GM18526 (cell line): ENCODE data around the gene ZSCAN10.

ENCODE experiments used
- POLR2A ChIP-seq: IDR thresholded peaks from 3 replicates; pipeline ENCODE4 v1.6.1; 2011; ENCODE audit not compliant: insufficient read length; ENCODE audit errors: extremely low read depth

Gene ZSCAN10

DNA sequence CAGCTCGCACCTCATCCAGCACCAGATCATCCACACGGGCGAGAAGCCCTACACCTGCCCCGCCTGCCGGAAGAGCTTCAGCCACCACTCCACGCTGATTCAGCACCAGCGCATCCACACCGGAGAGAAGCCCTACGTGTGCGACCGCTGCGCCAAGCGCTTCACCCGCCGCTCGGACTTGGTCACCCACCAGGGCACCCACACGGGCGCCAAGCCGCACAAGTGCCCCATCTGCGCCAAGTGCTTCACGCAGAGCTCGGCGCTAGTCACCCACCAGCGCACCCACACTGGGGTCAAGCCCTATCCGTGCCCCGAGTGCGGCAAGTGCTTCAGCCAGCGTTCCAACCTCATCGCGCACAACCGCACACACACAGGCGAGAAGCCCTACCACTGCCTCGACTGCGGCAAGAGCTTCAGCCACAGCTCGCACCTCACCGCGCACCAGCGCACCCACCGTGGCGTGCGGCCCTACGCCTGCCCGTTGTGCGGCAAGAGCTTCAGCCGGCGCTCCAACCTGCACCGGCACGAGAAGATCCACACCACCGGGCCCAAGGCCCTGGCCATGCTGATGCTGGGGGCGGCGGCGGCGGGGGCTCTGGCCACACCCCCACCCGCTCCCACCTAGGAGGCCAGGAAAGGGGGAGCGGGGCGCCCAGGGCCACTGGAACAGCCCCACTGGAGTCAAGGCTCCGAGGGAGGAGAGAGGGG is 20.8 kb upstream of the ZSCAN10 start:
- TF ChIP-seq POLR2A = no peak

DNA sequence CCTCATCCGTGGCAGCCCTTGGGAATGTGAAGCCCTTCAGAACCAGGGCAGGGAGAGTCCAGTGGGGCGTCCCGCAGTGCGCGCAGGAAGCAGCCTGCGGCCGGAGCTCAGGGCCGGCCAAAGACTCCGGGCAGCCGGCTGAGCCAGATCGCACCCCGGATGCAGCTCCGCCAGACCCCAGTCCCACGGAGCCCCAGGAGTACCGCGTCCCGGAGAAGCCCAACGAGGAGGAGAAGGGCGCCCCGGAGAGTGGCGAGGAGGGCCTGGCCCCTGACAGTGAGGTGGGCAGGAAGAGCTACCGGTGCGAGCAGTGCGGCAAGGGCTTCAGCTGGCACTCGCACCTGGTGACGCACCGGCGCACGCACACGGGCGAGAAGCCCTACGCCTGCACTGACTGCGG is 20.2 kb upstream of the ZSCAN10 start:
- no peak for TF ChIP-seq POLR2A

DNA sequence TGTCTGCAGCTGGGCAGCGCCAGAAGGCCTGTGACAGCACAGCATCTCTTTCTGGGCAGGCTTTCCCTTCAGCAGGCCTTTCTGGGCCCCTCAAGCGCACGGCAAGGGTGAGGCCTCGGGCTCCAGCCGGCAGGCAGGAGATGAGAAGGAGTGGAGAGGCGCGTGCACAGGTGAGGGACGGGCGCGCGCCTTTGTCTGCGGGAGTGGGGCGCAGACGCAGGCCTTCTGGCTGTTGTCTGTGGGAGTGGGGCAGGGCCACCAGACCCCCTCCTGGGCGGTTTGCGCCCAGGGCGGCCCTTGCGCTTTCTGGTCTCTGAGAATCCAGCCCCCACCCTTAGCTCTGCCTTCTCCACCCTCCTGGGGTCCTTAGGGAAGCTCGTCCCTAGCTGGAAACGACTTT is 19.8 kb upstream of the ZSCAN10 start:
- TF ChIP-seq POLR2A = no peak

DNA sequence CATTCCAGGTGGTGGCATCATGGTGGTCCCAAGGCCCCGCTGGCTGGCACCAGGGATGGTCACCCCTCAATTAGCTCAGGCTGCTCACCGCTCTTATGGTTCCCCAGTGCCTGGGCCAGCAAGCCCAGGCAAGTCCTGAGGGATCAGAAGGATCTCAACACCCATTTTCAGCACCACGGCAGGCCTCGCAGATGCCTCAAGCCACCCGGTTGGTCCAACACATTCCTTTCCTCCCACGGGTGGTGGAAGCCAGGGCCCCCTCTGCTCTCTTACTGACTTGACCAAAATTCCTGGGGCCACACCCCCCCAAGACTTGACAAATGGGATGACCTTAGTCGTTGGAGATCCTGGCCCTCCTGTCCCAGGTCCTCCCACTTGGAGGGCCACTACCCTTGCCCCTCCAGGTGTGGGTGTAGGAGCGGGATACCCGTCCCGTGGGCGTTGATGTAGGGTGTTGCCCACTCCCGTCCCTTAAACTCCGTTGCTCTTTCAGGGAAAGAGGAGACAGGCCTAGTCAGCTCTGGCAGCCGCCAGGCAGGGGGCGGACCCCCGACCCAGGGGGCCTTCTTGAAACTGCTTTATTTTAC is 19.2 kb upstream of the ZSCAN10 start:
- TF ChIP-seq POLR2A = no peak

DNA sequence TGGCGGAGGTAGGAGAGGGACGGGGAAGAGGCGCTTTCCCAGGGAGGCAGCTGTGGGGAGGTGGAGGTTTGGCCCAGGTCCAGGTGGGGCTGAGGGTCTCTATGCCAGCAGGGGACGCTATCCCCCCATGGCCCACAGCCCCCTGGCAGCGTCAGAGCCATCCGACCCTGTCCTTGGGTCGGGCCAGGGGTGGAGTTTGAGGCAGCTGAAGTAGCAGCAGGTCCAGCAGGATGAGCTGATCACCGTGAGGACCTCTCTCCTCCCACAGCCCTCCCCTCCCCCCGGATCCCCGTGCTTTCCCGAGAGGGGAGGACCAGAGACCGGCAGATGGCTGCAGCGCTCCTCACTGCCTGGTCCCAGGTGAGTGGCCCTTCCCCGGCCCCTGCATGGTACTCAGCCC is 16.5 kb upstream of the ZSCAN10 start:
- TF ChIP-seq POLR2A = no peak

DNA sequence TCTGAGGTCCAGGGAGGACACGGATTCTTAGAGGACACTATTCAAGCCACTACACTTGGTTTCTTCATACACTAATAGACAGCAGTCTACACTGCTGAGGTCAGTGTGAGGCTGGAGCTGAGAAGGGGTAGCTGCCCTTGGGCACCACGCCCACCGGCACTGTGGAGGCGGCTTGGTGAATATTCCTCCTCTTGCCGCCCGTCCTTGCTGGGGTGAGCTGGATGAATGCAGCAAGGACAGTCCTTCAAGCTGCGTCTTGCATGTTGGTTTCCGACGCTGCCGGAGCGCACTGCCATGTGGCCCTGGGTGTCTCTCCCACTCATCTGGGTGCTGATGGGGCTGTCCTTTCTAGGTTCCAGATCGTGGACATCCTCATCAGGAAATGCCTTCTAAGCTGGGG is 15.9 kb upstream of the ZSCAN10 start:
- no peak for TF ChIP-seq POLR2A

DNA sequence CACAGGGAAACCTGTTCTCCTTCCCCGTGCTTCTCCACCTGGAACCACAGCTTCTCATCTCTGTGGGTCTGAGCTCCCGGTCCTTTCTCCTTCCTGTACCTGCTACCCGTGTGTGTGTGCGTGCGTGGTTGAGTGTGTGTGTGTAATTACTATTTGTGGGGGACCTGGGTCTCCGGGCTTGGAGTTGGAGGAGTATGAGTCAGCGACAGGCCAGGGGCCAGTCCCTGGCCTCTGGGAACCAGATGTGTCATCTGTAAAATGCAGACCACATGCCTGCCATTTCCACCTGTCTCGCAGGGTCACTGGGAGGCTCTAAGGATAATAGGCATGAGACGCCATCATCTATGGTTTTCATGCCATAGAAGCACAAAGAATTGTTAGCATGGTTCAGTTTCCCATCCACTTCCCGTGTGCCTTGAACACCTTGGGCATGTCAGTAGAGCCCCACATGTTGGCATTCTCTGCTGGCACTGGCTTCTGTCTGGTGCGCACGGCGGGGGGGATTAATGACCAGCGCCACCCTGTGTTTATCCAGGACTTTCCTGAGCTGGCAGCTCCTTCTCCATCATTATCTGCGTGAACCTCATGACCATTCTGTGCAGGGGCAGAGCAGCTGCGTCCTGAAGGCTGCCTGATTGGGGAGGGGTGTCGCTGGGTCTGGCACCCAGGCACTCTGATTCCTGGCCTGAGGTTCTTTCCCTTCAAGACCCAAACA is 14.8 kb upstream of the ZSCAN10 start:
- TF ChIP-seq POLR2A = no peak

DNA sequence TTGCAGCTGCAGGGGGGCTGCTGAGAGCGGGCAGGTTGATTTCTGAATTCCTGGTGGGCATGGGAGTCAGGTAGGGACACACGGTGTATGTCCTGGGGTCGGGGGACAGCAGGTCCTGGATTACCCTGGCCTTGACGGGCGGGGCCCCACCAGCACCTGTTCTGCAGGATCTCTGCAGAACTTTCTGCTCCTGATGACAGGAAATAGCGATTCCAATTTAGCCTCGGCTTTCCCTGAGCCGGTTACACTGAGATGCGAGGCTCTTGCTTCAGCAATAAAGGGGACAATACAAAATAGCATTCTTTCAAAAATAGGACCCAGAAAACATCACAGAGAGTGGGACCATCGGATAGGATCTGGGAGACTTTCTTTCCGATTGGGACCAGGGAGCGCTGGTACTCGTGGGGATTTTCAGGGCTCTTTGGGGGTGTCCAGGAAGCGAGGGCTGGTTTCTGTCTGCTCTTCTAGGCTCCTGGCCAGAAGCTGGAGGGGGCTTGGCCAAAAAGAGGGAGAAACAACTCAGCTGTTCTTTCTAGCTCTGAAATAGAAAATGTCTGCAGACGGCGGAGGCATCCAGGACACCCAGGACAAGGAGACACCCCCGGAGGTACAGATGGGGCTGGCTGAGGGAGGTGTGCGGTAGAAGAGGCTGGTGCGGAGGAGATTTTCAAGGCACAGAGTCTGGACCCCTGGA is 13.9 kb upstream of the ZSCAN10 start:
- TF ChIP-seq POLR2A = no peak

DNA sequence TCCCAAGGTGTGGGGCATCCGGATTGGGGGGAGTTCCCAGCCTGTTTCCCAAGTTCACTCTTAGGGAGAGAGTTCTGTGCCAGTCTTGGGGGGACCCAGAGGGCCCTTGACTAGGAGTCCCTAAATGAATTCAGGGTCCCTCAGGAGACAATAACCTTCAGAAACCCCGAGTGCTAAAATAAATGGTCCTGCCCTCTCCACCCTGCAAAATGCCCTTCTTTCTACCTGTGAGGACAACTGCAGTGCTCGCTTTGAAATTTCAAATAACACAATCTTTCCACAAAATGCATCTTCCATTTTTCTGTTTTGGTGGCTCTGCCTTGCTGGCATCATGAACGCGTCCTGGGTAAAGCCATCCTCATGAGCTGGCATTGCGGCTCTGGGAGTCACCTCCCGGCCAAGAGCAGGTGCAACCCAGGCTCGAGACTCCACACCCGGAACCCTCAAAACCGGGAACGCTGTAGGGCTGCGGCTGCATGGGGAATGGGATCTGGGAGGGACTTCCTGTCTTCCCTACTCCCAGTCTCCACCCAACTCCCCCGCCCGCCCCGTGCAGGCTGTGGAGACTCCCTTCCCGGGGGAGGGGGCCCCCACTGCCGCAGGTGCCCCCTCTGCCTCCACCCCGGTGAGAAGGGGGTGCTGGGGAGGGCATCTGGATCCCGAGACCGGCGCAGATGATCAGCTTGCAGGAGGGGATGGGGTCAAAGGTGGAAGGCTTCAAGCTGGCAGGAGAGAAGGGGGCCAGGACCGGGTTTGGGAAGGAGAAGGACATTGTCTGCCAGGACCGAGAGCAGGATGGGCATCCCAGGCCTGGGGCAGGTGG is 13.2 kb upstream of the ZSCAN10 start, which contains the start of gene ZNF205:
Gene ZNF205, plus strand, starts transcription at position 529 of the 823 bp plus-strand sequence. CDS start 845 bp downstream, outside the sequence.
- no peak for TF ChIP-seq POLR2A

DNA sequence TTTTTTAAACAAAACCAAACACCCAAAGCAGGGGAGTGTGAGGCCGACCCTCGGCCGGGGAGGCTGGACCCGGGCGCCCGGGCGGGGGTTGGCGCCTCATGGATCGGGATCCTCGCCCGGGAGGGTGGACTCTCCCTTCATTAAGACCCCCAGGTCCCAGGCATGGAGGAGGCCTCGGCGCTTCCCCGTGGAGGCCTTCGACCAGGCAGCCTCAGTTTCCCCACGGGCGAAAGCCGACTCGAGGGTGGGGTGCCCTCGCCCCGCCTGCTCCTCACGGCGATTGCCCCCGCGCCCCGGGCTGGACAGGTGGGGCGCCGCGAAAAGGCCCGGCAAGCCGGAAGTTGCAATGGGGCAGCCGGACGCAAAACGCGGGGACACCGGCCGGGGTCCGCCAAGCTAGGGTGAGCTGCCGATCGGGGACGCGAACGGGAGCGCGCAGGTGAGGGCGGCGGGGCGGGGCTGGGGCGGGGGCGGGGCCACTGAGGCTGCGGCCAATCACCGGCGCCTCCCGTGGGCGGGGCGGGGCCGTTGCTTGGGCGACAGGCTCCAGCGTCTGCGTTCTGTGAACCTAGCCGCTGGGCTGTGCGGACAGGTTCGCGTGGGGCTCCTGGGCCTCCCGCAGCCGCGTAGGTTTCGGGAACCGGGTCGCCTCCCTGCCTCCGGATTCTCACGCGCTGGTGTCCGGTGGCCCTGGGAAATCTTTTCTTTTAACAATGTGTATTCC is 7.3 kb upstream of the ZSCAN10 start:
- TF ChIP-seq POLR2A = peak; percentile 80

DNA sequence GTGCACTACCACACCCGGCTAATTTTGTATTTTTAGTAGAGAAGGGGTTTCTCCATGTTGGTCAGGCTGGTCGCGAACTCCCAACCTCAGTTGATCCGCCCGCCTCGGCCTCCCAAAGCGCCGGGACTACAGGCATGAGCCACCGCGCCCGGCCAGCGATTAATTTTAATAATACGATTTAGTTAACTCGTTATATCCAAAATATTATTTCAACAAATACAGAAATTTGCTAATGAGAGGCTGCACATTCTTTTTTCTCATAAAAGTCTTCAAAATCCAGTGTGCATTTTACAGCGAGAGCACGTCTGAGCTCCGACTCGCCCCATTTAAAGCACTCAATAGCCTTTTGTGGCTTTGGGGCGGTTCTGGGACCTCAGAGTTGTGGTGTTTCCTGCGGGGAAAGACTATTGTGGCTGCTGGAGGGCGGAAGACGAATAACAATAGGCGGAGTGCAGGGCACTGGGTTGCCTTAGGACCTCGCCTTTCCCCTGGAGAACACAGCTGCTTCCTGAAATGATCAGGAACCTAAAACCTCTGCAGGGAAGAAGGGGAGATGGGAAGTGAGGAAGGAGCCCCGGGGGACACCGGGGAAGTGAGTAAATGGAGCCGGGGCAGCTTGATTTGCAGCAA is 2.9 kb upstream of the ZSCAN10 start:
- TF ChIP-seq POLR2A = no peak

DNA sequence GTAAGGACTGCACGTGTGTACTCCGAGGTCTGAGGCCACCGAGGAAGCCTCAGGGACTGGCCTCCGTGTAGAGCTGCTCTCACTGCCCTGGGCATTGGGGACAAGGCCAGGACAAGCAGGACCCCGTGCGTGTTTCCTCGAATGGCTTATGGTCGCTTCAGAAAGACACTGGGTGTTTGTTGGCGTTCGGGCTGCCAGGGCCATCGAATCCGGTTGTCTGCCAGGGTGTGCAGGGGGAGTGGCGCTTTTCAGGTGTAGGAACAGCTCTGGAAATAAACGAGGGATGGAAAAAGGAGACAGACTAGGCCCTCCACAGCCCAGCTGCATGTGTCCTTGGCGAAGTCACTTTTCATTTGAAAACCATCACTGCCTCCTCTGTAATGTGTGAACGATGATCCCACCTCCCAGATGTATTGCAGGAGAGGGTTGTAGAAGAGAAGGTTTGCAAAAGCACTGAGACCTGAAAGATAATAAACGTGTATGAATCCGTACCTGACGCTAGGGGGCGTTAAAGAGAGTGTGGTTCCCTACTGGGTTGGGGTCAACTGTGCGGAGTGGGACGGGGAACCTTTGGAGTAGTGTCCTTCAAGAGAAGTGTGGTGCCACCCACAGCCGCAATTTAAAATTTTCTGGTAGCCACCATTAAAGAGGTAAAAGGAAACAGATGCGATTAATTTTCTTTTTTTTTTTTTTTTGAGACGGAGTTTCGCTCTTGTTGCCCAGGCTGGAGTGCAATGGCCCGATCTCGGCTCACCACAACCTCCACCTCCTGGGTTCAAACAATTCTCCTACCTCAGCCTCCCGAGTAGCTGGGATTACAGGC is 2.1 kb upstream of the ZSCAN10 start:
- TF ChIP-seq POLR2A = no peak

DNA sequence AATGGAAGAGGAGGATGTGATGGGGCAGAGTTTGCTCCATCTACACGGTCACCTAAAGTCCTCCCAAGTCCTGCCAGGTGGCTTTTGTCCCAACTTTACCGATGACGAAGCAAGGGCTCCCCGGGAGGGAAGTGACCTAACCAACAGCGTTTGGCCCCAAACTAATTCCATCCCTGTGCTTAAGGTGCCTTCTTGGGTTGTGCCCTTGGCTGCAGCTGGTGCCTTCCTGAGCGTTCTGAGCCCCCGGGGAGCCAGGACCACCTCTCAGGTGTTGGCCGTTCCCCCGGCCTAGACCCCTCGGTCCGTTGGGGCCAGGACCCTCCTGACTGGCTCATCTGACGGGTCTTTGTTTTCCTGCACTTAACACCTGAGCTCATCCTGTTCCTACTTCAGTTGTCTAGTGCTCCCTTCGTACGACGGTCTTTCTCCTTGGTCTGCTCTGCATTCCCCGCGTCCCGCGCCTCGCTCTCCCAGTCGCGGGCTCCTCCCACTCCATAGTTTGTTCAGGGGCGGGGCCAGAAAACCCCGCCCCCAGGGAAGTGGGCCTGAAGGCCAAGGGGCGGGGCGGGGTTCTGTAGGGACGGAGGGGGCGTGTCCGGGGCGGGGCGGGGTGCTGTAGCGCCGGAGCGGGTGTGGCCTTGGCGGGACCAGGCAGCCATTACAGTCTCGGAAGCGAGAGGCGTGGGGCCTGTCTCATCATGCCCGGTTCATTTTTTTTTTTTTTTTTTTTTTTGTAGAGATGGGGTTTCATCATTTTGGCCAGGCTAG is 822 bp upstream of the ZSCAN10 start:
- peak; percentile 22 for TF ChIP-seq POLR2A

DNA sequence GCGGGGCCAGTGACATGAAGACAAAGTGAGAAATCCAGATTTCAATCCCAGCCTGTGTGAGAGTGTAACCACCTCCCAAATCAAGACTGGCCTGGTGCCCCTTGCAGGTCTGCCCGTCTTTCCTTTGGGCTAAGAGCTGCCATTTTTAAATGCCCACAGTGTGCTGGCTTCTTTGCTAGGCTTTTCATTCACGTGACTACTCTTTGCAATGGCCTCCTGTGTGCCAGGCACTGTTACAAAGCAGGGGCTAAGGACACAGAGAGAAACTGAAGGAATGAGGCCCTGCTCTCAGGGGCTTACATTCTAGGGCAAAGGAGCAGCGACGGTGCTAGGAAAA is 269 bp upstream of the ZSCAN10 start:
- TF ChIP-seq POLR2A = no peak
